Endothelial cell of umbilical vein (primary cell): ENCODE results near the gene RBM33. TPM values are rescaled to one million over a fixed set of nuclear protein-coding genes. Genes with fewer than 3 reads are reported as not detected.

Source experiments
- BruUV-seq: library from RNA; stranded (reverse); fragments of 400-500 nt; replicated peaks from 2 replicates; lab custom pipeline; 2021; lab: Mats Ljungman, UMichigan
- CTCF ChIA-PET: fragments of 300-600, 350-600 bp; sonication (Branson Sonifier 250); formaldehyde crosslinking; loops from one replicate; lab custom pipeline; 2021; ENCODE audit warnings: antibody characterized with exemption, inconsistent platforms; lab: Charles Lee
- POLR2A ChIA-PET: fragments of 300-600, 350-600 bp; sonication (Branson Sonifier 250); formaldehyde crosslinking; loops from one replicate; lab custom pipeline; 2021; ENCODE audit warnings: antibody characterized with exemption, inconsistent platforms; lab: Charles Lee
- DNase-seq: peaks from one replicate; pipeline ENCODE4 v3.0.0-alpha.2; 2011; ENCODE audit warnings: low read depth, low spot score
- FAIRE-seq: peaks from 2 replicates; lab custom pipeline; 2011; peaks lifted over from hg19 to GRCh38; lab: Jason Lieb, UNC
- H2AFZ ChIP-seq: 2 replicates; pipeline ENCODE4 v1.6.0; 2012; ENCODE audit warnings: low read depth, low read length, control low read depth, inconsistent platforms
- H3K27ac ChIP-seq: 2 replicates; pipeline ENCODE4 v1.5.1; 2011; ENCODE audit warnings: low read depth, mild to moderate bottlenecking, control low read depth, low read length, moderate library complexity; ENCODE audit not compliant: insufficient read depth
- H3K27me3 ChIP-seq, 2 experiments: 2 replicates each; pipeline versions ENCODE4 v1.6.0 to v1.6.1; 2011; ENCODE audit warnings: low read length in 2 of 2, mixed read lengths in 1 of 2; ENCODE audit not compliant: control insufficient read depth in 2 of 2, insufficient read depth in 2 of 2
- H3K36me3 ChIP-seq, 2 experiments: 2 replicates in 1 of 2; 3 replicates in 1 of 2; pipeline ENCODE4 v1.5.1; 2011; ENCODE audit warnings: low read length in 2 of 2, mild to moderate bottlenecking in 1 of 2, moderate library complexity in 1 of 2; ENCODE audit not compliant: control insufficient read depth in 2 of 2, insufficient read depth in 2 of 2; ENCODE audit errors: extremely low read depth in 1 of 2
- H3K4me1 ChIP-seq: 3 replicates; pipeline ENCODE4 v1.5.1; 2011; ENCODE audit warnings: mild to moderate bottlenecking, low read length; ENCODE audit not compliant: control insufficient read depth, insufficient read depth; ENCODE audit errors: extremely low read depth
- H3K4me2 ChIP-seq: 2 replicates; pipeline ENCODE4 v1.6.1; 2011; ENCODE audit warnings: low read length, control low read depth, mixed read lengths; ENCODE audit not compliant: insufficient read depth
- H3K4me3 ChIP-seq, 3 experiments: fragments of 200-600 bp in 1 of 3; sonication (generic), shearing (Covaris generic) in 1 of 3; replicated peaks in 1 of 3; 2 replicates each; pipeline ENCODE4 v1.5.1; 2011 to 2016; ENCODE audit warnings: control low read depth in 3 of 3, low read length in 3 of 3, mild to moderate bottlenecking in 2 of 3, inconsistent platforms in 1 of 3, low read depth in 1 of 3, moderate library complexity in 1 of 3; ENCODE audit not compliant: insufficient read depth in 1 of 3
- H3K79me2 ChIP-seq: 2 replicates; pipeline ENCODE4 v1.6.0; 2012; ENCODE audit warnings: low read length, inconsistent platforms; ENCODE audit not compliant: control insufficient read depth, insufficient read depth
- H3K9ac ChIP-seq: replicated peaks from 2 replicates; pipeline ENCODE3; 2011; ENCODE audit warnings: low read length, control low read depth; ENCODE audit not compliant: insufficient read depth; ENCODE audit errors: extremely low read depth
- H3K9me1 ChIP-seq: replicated peaks from 3 replicates; pipeline ENCODE4 v1.6.0; 2011; ENCODE audit warnings: mild to moderate bottlenecking, low read length; ENCODE audit not compliant: control insufficient read depth, insufficient read depth; ENCODE audit errors: extremely low read depth
- H3K9me3 ChIP-seq: replicated peaks from 2 replicates; pipeline ENCODE4 v1.5.1; 2012; ENCODE audit warnings: low read length, inconsistent platforms; ENCODE audit not compliant: control insufficient read depth, insufficient read depth
- H4K20me1 ChIP-seq: replicated peaks from 2 replicates; pipeline ENCODE3; 2011; ENCODE audit warnings: mild to moderate bottlenecking, low read length; ENCODE audit not compliant: control insufficient read depth, insufficient read depth; ENCODE audit errors: extremely low read depth
- CTCF ChIP-seq, 2 donors: IDR thresholded peaks; 1 replicate in 1 of 2; 2 replicates in 1 of 2; pipeline ENCODE4 v1.5.1; 2011; ENCODE audit warnings: low read length in 2 of 2, mild to moderate bottlenecking in 2 of 2, moderate library complexity in 2 of 2, control low read depth in 1 of 2, inconsistent platforms in 1 of 2, low read depth in 1 of 2; ENCODE audit not compliant: insufficient read depth in 1 of 2; ENCODE audit errors: extremely low read depth in 1 of 2
- EZH2 ChIP-seq: IDR thresholded peaks from 2 replicates; pipeline ENCODE4 v1.6.1; 2012; ENCODE audit warnings: borderline replicate concordance, low read depth, mild to moderate bottlenecking, moderate library complexity, low read length, inconsistent platforms; ENCODE audit not compliant: severe bottlenecking
- FOS ChIP-seq: IDR thresholded peaks from 2 replicates; pipeline ENCODE4 v1.6.1; 2011; ENCODE audit warnings: mild to moderate bottlenecking, low read length, moderate library complexity, borderline replicate concordance; ENCODE audit not compliant: insufficient read depth
- GATA2 ChIP-seq: IDR thresholded peaks from 2 replicates; pipeline ENCODE4 v1.7.0; 2011; ENCODE audit warnings: low read depth, mild to moderate bottlenecking, moderate library complexity, mixed read lengths, low read length; ENCODE audit not compliant: insufficient read length, insufficient read depth
- JUN ChIP-seq: IDR thresholded peaks from 2 replicates; pipeline ENCODE4 v1.6.1; 2011; ENCODE audit warnings: borderline replicate concordance, low read depth; ENCODE audit not compliant: insufficient read length, insufficient read depth
- MAX ChIP-seq: IDR thresholded peaks from 2 replicates; pipeline ENCODE4 v1.6.1; 2011; ENCODE audit not compliant: insufficient read depth, insufficient read length
- MYC ChIP-seq: IDR thresholded peaks from one replicate; pipeline ENCODE4 v1.6.1; 2011; ENCODE audit warnings: mild to moderate bottlenecking, low read depth, low read length
- POLR2A ChIP-seq: IDR thresholded peaks from 2 replicates; pipeline ENCODE4 v1.6.1; 2012; ENCODE audit warnings: low read depth, mild to moderate bottlenecking, control low read depth, low read length
- POLR2AphosphoS5 ChIP-seq: IDR thresholded peaks from 2 replicates; pipeline ENCODE4 v1.6.1; 2012; ENCODE audit warnings: low read depth, mild to moderate bottlenecking, control low read depth, low read length, moderate library complexity; ENCODE audit not compliant: insufficient read depth
- dilution Hi-C: fragments of 300-500 bp; cut with MboI; formaldehyde crosslinking; loops from one replicate; pipeline ENCODE4 v1.15.0; 2019; ENCODE audit warnings: low sequenced_read_pairs; ENCODE audit not compliant: extremely low pct_ligation_motif_present
- intact Hi-C: fragments of 100-400 bp; cut with micrococcal nuclease; formaldehyde crosslinking; loops from one replicate; pipeline ENCODE4 v1.10.0; 2022
- polyA plus RNA-seq, 4 experiments: library from polyadenylated mRNA; depleted of rRNA in 3 of 4; stranded (reverse) in 3 of 4; unstranded in 1 of 4; fragments of >200 nt; gene quantifications; 2 replicates each; pipeline versions ENCODE4 v1.2.1 to v1.2.3, GENCODE V29; 2011 to 2012; ENCODE audit warnings: missing spikeins in 1 of 4
- total RNA-seq: library from RNA; stranded (reverse); gene quantifications from 2 replicates; pipeline ENCODE4 v1.2.3, GENCODE V29; 2021

The RBM33 gene
- total and polyA plus RNA-seq, 2 donors (not counting 3 experiments of a cell fraction or from before 2014, with no cell fraction given): 16.2 to 68.2 TPM

DNA sequence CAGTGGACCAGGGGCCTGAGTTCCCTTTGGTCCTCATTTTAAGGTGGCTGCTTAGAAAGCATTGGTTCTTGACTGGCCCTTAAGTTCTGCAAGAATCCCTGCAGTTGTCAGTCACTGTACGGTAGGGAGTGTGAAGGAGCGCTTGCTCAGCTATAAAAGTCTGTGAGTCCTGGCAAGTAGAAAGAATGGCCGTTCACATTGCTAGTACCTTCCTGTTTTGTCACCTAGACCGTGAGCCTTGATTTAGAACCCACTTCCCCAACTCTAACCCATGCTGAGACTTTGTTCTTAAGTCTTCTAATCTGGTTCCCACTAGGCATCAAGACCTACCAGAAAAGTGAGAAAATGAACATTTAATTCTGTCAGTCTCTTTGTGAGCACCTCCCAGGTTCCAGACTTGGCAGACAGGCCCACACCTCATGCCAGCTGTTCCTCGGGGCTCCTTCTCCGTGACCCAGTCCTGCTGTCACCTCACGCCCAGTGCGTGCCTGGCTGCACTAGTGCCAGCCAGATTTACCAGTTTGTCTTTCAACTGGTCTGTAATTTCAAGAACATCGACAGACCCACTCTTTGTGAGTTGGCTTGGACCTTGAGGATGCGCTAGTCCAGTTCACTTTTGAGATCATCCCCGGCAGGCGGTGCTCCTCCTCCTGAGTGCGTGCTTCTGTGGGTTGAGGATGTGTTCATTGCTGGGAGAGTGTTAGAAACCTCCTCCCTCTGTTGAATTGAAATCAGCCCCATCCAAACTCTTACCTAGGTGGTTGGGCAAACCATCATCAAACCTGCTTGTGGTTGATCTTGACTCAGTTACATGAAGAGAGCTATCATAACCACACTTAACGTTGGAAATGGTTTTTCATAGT lies 89.4 kb downstream of the RBM33 start:
- H3K9me3 ChIP-seq: no peaks in the 10 kb centered on the region
- H3K9ac ChIP-seq: no peak overlapping the region
- intact Hi-C loops: no loop called here
- H3K27me3 ChIP-seq: no peaks in the 10 kb centered on the region
- ChIA-PET POLR2A (no interaction called here), CTCF (interaction anchor here (12.9 kb wide), 1 partner anchor 135 kb away, joined by 189 read pairs; no protein-coding TSS in a partner anchor)
- no peak overlapping the region for H3K27ac ChIP-seq
- BruUV-seq: no TSS peak
- no peaks in the 10 kb centered on the region for H3K9me1 ChIP-seq
- TF ChIP-seq EZH2 (no peak), FOS (no peak), CTCF (IDR thresholded peaks at IDR 0.05; ENCODE audit: extremely low read depth in 1 of 2, insufficient read depth in 1 of 2, low read depth in 1 of 2, low read length in 2 of 2) (no peak), POLR2AphosphoS5 (no peak), GATA2 (no peak), POLR2A (no peak), MYC (no peak), MAX (no peak), JUN (no peak)
- peaks cover 16% of the 10 kb centered on the region for H3K79me2 ChIP-seq
- H2AFZ ChIP-seq: no peak overlapping the region
- no peak for FAIRE-seq
- peaks cover 3% of the 10 kb centered on the region for H4K20me1 ChIP-seq
- peaks cover 5 to 8% of the 10 kb centered on the region in 2 experiments for H3K36me3 ChIP-seq
- no peak overlapping the region for H3K4me3 ChIP-seq
- no peaks in the 10 kb centered on the region for H3K4me1 ChIP-seq
- dilution Hi-C loops: no loop called here
- no peak for DNase-seq
- no peak overlapping the region for H3K4me2 ChIP-seq
